Natural killer cell (primary cell): ENCODE measurements around the gene DHRS7C. TPM values are rescaled to one million over a fixed set of nuclear protein-coding genes. Genes with fewer than 3 reads are reported as not detected.

Source experiments
- ATAC-seq, 3 donors: fragments of 150-1000 bp in 2 of 3; fragments of 200-7000 bp in 1 of 3; cut with Tn5 transposase; 1 replicate in 1 of 3; 2 replicates in 2 of 3; pipeline ENCODE4 v1.10.0; 2021; ENCODE audit warnings: mild to moderate bottlenecking in 2 of 3, moderate library complexity in 2 of 3
- DNase-seq, 2 donors: peaks; one replicate each; pipeline versions ENCODE4 v3.0.0 to v3.0.0-alpha.2; 2013 to 2021; ENCODE audit warnings: mixed read lengths in 1 of 2
- H3K27ac ChIP-seq: one replicate; pipeline ENCODE4 v1.5.1; 2013; ENCODE audit warnings: mild to moderate bottlenecking, low read length
- H3K27me3 ChIP-seq: one replicate; pipeline ENCODE4 v1.6.1; 2013; ENCODE audit warnings: low read length; ENCODE audit not compliant: control insufficient read depth, insufficient read depth
- H3K36me3 ChIP-seq: one replicate; pipeline ENCODE4 v1.6.1; 2013; ENCODE audit warnings: low read length; ENCODE audit not compliant: control insufficient read depth, insufficient read depth
- H3K4me1 ChIP-seq: one replicate; pipeline ENCODE4 v1.6.1; 2013; ENCODE audit warnings: low read length; ENCODE audit not compliant: control insufficient read depth, insufficient read depth
- H3K4me3 ChIP-seq: one replicate; pipeline ENCODE4 v1.5.1; 2013; ENCODE audit warnings: low read length
- H3K9me3 ChIP-seq: one replicate; pipeline ENCODE4 v1.6.1; 2013; ENCODE audit warnings: low read length; ENCODE audit not compliant: control insufficient read depth, insufficient read depth
- H3K27ac Mint-ChIP-seq, 2 donors: one replicate each; pipeline ENCODE4 v1.8.0; 2022; ENCODE audit warnings: mild to moderate bottlenecking in 2 of 2, mixed read lengths in 2 of 2, moderate library complexity in 1 of 2
- H3K27me3 Mint-ChIP-seq, 2 donors: one replicate each; pipeline ENCODE4 v1.8.0; 2022; ENCODE audit warnings: low read depth in 2 of 2, mixed read lengths in 2 of 2
- H3K36me3 Mint-ChIP-seq: one replicate; pipeline ENCODE4 v1.8.0; 2022; ENCODE audit warnings: mixed read lengths
- H3K4me1 Mint-ChIP-seq, 2 donors: one replicate each; pipeline ENCODE4 v1.8.0; 2022; ENCODE audit warnings: mixed read lengths in 2 of 2
- H3K4me3 Mint-ChIP-seq: one replicate; pipeline ENCODE4 v1.8.0; 2022; ENCODE audit warnings: mild to moderate bottlenecking, moderate library complexity, mixed read lengths
- H3K9me3 Mint-ChIP-seq, 2 donors: one replicate each; pipeline ENCODE4 v1.8.0; 2022; ENCODE audit warnings: mixed read lengths in 2 of 2
- CTCF ChIP-seq: fragments of 200-600 bp; IDR thresholded peaks from one replicate; pipeline ENCODE4 v1.8.0; 2022; ENCODE audit warnings: antibody characterized with exemption
- WGBS: methylation state at CpG from one replicate; pipeline ENCODE4 v1.1.7; 2013; ENCODE audit warnings: missing lambda C conversion rate; ENCODE audit not compliant: insufficient coverage; 5-methylcytosine and 5-hydroxymethylcytosine counted together
- intact Hi-C: fragments of 100-400 bp; cut with micrococcal nuclease; formaldehyde crosslinking; loops from one replicate; pipeline ENCODE4 v1.14.2; 2022
- total RNA-seq, 4 donors: library from RNA; stranded (reverse); fragments of 120-200 nt in 1 of 4; gene quantifications; one replicate each; pipeline versions ENCODE4 v1.2.3 to v1.2.4, GENCODE V29; 2013 to 2022

The DHRS7C gene
- total RNA-seq, 3 donors from 2014 or later (not counting 1 experiment from before 2014, with no cell fraction given), result not detected

- H3K27me3 Mint-ChIP-seq, result peaks cover 3 to 6% of the 10 kb centered on the region in 2 donors
- no peaks in the 10 kb centered on the region for H3K9me3 Mint-ChIP-seq
- 67% methylated on average over 4 of the region's 4 CpGs for WGBS
- H3K36me3 Mint-ChIP-seq, result no peaks in the 10 kb centered on the region
- TF ChIP-seq CTCF, result no peak
- intact Hi-C loops, result no loop called here
- H3K4me3 Mint-ChIP-seq, result no peak overlapping the region
- ATAC-seq, result no peak
- H3K27me3 ChIP-seq, result no peaks in the 10 kb centered on the region
- no peaks in the 10 kb centered on the region for H3K36me3 ChIP-seq
- H3K4me3 ChIP-seq, result no peak overlapping the region
- no peak for DNase-seq
- H3K27ac Mint-ChIP-seq, result no peak overlapping the region
- H3K27ac ChIP-seq, result no peak overlapping the region
- no peaks in the 10 kb centered on the region for H3K4me1 Mint-ChIP-seq
- H3K4me1 ChIP-seq, result no peaks in the 10 kb centered on the region
- H3K9me3 ChIP-seq, result no peaks in the 10 kb centered on the region
These were observed 32.7 kb upstream of the DHRS7C start for GRCh38 chr17:9824094-9824493.

GRCh38 chr17:9821921-9822320 lies 30.5 kb upstream of the DHRS7C start, which contains the start of gene GSG1L2:
GSG1L2 (minus strand) TSS chr17:9822079; CDS start chr17:9822071, 8 bp downstream.
- Mint-ChIP-seq H3K4me1 (no peaks in the 10 kb centered on the region), H3K9me3 (no peaks in the 10 kb centered on the region), H3K27me3 (peaks cover 0 to 9% of the 10 kb centered on the region in 2 donors), H3K27ac (no peak within 1 kb of the TSS), H3K36me3 (no peaks in the 10 kb centered on the region), H3K4me3 (no peak within 1 kb of the TSS)
- H3K4me3 ChIP-seq, result no peak within 1 kb of the TSS
- no peaks in the 10 kb centered on the region for H3K36me3 ChIP-seq
- H3K9me3 ChIP-seq, result no peaks in the 10 kb centered on the region
- no peaks in the 10 kb centered on the region for H3K4me1 ChIP-seq
- ATAC-seq, result no peak
- H3K27me3 ChIP-seq, result no peaks in the 10 kb centered on the region
- intact Hi-C loops, result no loop called here
- DNase-seq, result no peak
- H3K27ac ChIP-seq, result no peak within 1 kb of the TSS
- 70% methylated on average over 15 of the region's 15 CpGs for WGBS
- TF ChIP-seq CTCF, result no peak

GRCh38 chr17:9820448-9820847 lies 29.1 kb upstream of the DHRS7C start:
- Mint-ChIP-seq H3K27me3 (peaks cover 0 to 14% of the 10 kb centered on the region in 2 donors), H3K4me1 (no peaks in the 10 kb centered on the region), H3K27ac (no peak overlapping the region), H3K4me3 (no peak overlapping the region), H3K36me3 (no peaks in the 10 kb centered on the region), H3K9me3 (no peaks in the 10 kb centered on the region)
- no peaks in the 10 kb centered on the region for H3K27me3 ChIP-seq
- no peak overlapping the region for H3K27ac ChIP-seq
- no peaks in the 10 kb centered on the region for H3K4me1 ChIP-seq
- no peak overlapping the region for H3K4me3 ChIP-seq
- 84% methylated on average over 3 of the region's 3 CpGs for WGBS
- H3K36me3 ChIP-seq, result no peaks in the 10 kb centered on the region
- DNase-seq (no peak), ATAC-seq (no peak)
- TF ChIP-seq CTCF, result no peak
- H3K9me3 ChIP-seq, result no peaks in the 10 kb centered on the region
- intact Hi-C loops, result no loop called here

- WGBS, result 67% methylated on average over 4 of the region's 4 CpGs
- intact Hi-C loops, result no loop called here
- Histone ChIP-seq H3K4me1 (no peaks in the 10 kb centered on the region), H3K9me3 (no peaks in the 10 kb centered on the region), H3K27me3 (no peaks in the 10 kb centered on the region), H3K36me3 (no peaks in the 10 kb centered on the region), H3K4me3 (no peak overlapping the region), H3K27ac (no peak overlapping the region)
- DNase-seq, result no peak
- ATAC-seq, result no peak
- no peak for TF ChIP-seq CTCF
- no peaks in the 10 kb centered on the region for H3K9me3 Mint-ChIP-seq
- no peak overlapping the region for H3K27ac Mint-ChIP-seq
- no peaks in the 10 kb centered on the region for H3K4me1 Mint-ChIP-seq
- H3K4me3 Mint-ChIP-seq, result no peak overlapping the region
- peaks cover 0 to 14% of the 10 kb centered on the region in 2 donors for H3K27me3 Mint-ChIP-seq
- no peaks in the 10 kb centered on the region for H3K36me3 Mint-ChIP-seq
These were observed 27.4 kb upstream of the DHRS7C start for GRCh38 chr17:9818760-9819159.
